Neural cell (in vitro differentiated cells): Measurements from ENCODE around the gene DBN1.

Source experiments
- CTCF ChIP-seq: fragments of 450-650 bp; IDR thresholded peaks from 2 replicates; pipeline ENCODE4 v1.5.1; 2014; ENCODE audit warnings: antibody characterized with exemption, mild to moderate bottlenecking, moderate library complexity; ENCODE audit not compliant: poor library complexity, severe bottlenecking
- POLR2AphosphoS5 ChIP-seq: IDR thresholded peaks from 2 replicates; pipeline ENCODE4 v1.6.1; 2012

- peak; percentile 90 for TF ChIP-seq POLR2AphosphoS5
- peak; percentile 16 for TF ChIP-seq CTCF
Observed at GRCh38 chr5:177425801-177426565, 47.5 kb downstream of the DBN1 start.
